IMR-90 (cell line): Measurements from ENCODE around the gene CSH2. TPM values are rescaled to one million over a fixed set of nuclear protein-coding genes. Genes with fewer than 3 reads are reported as not detected.
"Not testable (repeated sequence)": the region's sequence is repeated elsewhere in the genome, so short reads cannot be mapped to it uniquely, and the experiment has no call there.

ENCODE experiments used
- ATAC-seq: fragments of 200-7000 bp; cut with Tn5 transposase; 2 replicates; pipeline ENCODE4 v1.9.1; 2020; ENCODE audit warnings: low read depth, mild to moderate bottlenecking, moderate library complexity
- BruUV-seq: library from RNA; stranded (reverse); fragments of 400-500 nt; replicated peaks from 2 replicates; lab custom pipeline; 2021; lab: Mats Ljungman, UMichigan
- CTCF ChIA-PET: fragments of 300-600 bp; formaldehyde crosslinking; extraction: SDS; loops from one replicate; lab custom pipeline; 2021; ENCODE audit warnings: antibody characterized with exemption; lab: Yijun Ruan, JAX
- POLR2A ChIA-PET: fragments of 300-600 bp; sonication (Branson Sonifier 250); formaldehyde crosslinking; loops from one replicate; lab custom pipeline; 2022; ENCODE audit warnings: antibody characterized with exemption; ENCODE audit not compliant: unreplicated experiment; lab: Charles Lee
- DNase-seq: peaks from one replicate; pipeline ENCODE4 v3.0.0; 2013
- H2AFZ ChIP-seq: replicated peaks from 2 replicates; pipeline ENCODE3; 2013; ENCODE audit warnings: low read length, mild to moderate bottlenecking; ENCODE audit not compliant: poor library complexity
- H2AK5ac ChIP-seq: 2 replicates; pipeline ENCODE4 v1.6.1; 2013; ENCODE audit warnings: low read depth, low read length, inconsistent platforms
- H2AK9ac ChIP-seq: replicated peaks from 2 replicates; pipeline ENCODE3; 2013; ENCODE audit warnings: mild to moderate bottlenecking, low read depth, low read length, moderate library complexity; ENCODE audit not compliant: poor library complexity
- H2BK120ac ChIP-seq: 2 replicates; pipeline ENCODE4 v1.6.1; 2013; ENCODE audit warnings: low read depth, low read length, inconsistent platforms
- H2BK15ac ChIP-seq: 3 replicates; pipeline ENCODE4 v1.6.1; 2013; ENCODE audit warnings: low read depth, low read length, inconsistent platforms
- H2BK20ac ChIP-seq: 2 replicates; pipeline ENCODE4 v1.6.1; 2013; ENCODE audit warnings: low read depth, mild to moderate bottlenecking, inconsistent platforms, low read length, moderate library complexity
- H2BK5ac ChIP-seq: 2 replicates; pipeline ENCODE4 v1.6.1; 2013; ENCODE audit warnings: mild to moderate bottlenecking, low read depth, low read length, inconsistent platforms; ENCODE audit not compliant: poor library complexity, severe bottlenecking
- H3K14ac ChIP-seq: replicated peaks from 2 replicates; pipeline ENCODE4 v1.6.1; 2013; ENCODE audit warnings: low read depth, low read length, inconsistent platforms
- H3K18ac ChIP-seq: 2 replicates; pipeline ENCODE4 v1.6.1; 2013; ENCODE audit warnings: low read depth, low read length, control low read depth
- H3K23ac ChIP-seq: 2 replicates; pipeline ENCODE4 v1.6.1; 2013; ENCODE audit warnings: low read depth, low read length, inconsistent platforms
- H3K27ac ChIP-seq: 2 replicates; pipeline ENCODE4 v1.5.1; 2013; ENCODE audit warnings: mild to moderate bottlenecking, control low read depth, low read length; ENCODE audit not compliant: insufficient read depth
- H3K27me3 ChIP-seq: 2 replicates; pipeline ENCODE4 v1.6.1; 2013; ENCODE audit warnings: low read length; ENCODE audit not compliant: control insufficient read depth, insufficient read depth
- H3K36me3 ChIP-seq: 2 replicates; pipeline ENCODE4 v1.6.1; 2013; ENCODE audit warnings: low read length, mixed read lengths; ENCODE audit not compliant: control insufficient read depth, insufficient read depth
- H3K4ac ChIP-seq: 2 replicates; pipeline ENCODE4 v1.6.1; 2013; ENCODE audit warnings: low read depth, low read length, inconsistent platforms
- H3K4me1 ChIP-seq: 2 replicates; pipeline ENCODE4 v1.6.1; 2013; ENCODE audit warnings: low read length, mixed read lengths; ENCODE audit not compliant: control insufficient read depth, insufficient read depth
- H3K4me2 ChIP-seq: 2 replicates; pipeline ENCODE4 v1.6.1; 2013; ENCODE audit warnings: low read depth, mild to moderate bottlenecking, control low read depth, low read length, moderate library complexity
- H3K4me3 ChIP-seq: 2 replicates; pipeline ENCODE4 v1.5.1; 2013; ENCODE audit warnings: low read depth, mild to moderate bottlenecking, control low read depth, low read length, moderate library complexity; ENCODE audit not compliant: insufficient read depth
- H3K56ac ChIP-seq: 2 replicates; pipeline ENCODE4 v1.6.1; 2013; ENCODE audit warnings: low read length, inconsistent platforms; ENCODE audit not compliant: insufficient read depth; ENCODE audit errors: extremely low read depth
- H3K79me1 ChIP-seq, 2 experiments: 2 replicates each; pipeline ENCODE4 v1.6.1; 2013; ENCODE audit warnings: low read length in 2 of 2, inconsistent platforms in 1 of 2, low read depth in 1 of 2
- H3K9ac ChIP-seq: 2 replicates; pipeline ENCODE4 v1.6.1; 2013; ENCODE audit warnings: low read depth, low read length, control low read depth
- H3K9me1 ChIP-seq: 2 replicates; pipeline ENCODE4 v1.6.1; 2013; ENCODE audit warnings: low read length, inconsistent platforms; ENCODE audit not compliant: insufficient read depth
- H3K9me3 ChIP-seq: 2 replicates; pipeline ENCODE4 v1.6.1; 2013; ENCODE audit warnings: low read length; ENCODE audit not compliant: control insufficient read depth, insufficient read depth
- H4K20me1 ChIP-seq: 2 replicates; pipeline ENCODE4 v1.6.1; 2013; ENCODE audit warnings: low read length, inconsistent platforms; ENCODE audit not compliant: insufficient read depth
- H4K5ac ChIP-seq: 2 replicates; pipeline ENCODE4 v1.6.1; 2013; ENCODE audit warnings: mild to moderate bottlenecking, low read depth, low read length, control low read depth
- H4K8ac ChIP-seq, 2 experiments: 2 replicates each; pipeline ENCODE4 v1.6.1; 2013; ENCODE audit warnings: low read depth in 2 of 2, low read length in 2 of 2, control low read depth in 1 of 2, inconsistent platforms in 1 of 2
- H4K91ac ChIP-seq: 2 replicates; pipeline ENCODE4 v1.6.1; 2013; ENCODE audit warnings: low read depth, low read length, inconsistent platforms; ENCODE audit not compliant: insufficient read depth
- WGBS, 2 experiments: methylation state at CpG; one replicate each; pipeline versions ENCODE4 v1.1.5 to v1.1.7; 2013; ENCODE audit warnings: missing lambda C conversion rate in 2 of 2; ENCODE audit not compliant: insufficient read length in 1 of 2; ENCODE audit errors: extremely low coverage in 2 of 2; 5-methylcytosine and 5-hydroxymethylcytosine counted together
- dilution Hi-C: fragments of 300-500 bp; cut with HindIII; formaldehyde crosslinking; loops from one replicate; pipeline ENCODE4 v1.14.3; 2018; ENCODE audit warnings: low sequenced_read_pairs; ENCODE audit not compliant: unreplicated experiment
- in situ Hi-C: fragments of 300-500 bp; cut with MboI; formaldehyde crosslinking; loops from 3 replicates; pipeline ENCODE4 v1.14.3; 2019; ENCODE audit warnings: low sequenced_read_pairs, inconsistent platforms, mixed read lengths
- intact Hi-C: fragments of 100-400 bp; cut with micrococcal nuclease; formaldehyde crosslinking; loops from 2 replicates; pipeline ENCODE4 v1.10.0; 2022
- polyA plus RNA-seq, 3 experiments: library from polyadenylated mRNA; depleted of rRNA; stranded (reverse); fragments of >200 nt; gene quantifications; 2 replicates each; pipeline ENCODE4 v1.2.3, GENCODE V29; 2012; ENCODE audit warnings: low replicate concordance in 1 of 3
- total RNA-seq: library from RNA; depleted of rRNA; stranded (reverse); fragments of >200 nt; gene quantifications from 2 replicates; pipeline ENCODE4 v1.2.3, GENCODE V29; 2012

The CSH2 gene
- total and polyA plus RNA-seq, 2 of the 4 experiments (the other 2 are of a cell fraction) = not detected

DNA sequence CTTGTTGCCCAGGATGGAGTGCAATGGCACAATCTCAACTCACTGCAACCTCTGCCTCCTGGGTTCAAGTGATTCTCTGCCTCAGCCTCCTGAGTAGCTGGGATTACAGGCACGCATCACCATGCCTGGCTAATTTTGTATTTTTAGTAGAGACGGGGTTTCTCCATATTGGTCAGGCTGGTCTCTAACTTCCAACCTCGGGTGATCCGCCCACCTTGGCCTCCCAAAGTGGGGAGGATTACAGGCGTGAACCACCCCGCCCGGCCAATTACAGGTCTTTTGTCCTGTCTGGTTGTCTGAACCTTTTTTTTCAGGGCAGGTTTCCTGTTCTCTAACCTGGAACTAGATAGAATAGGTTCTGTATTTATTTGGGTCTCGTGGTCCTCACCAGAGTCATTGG lies 17.1 kb downstream of the CSH2 start:
- H4K8ac ChIP-seq, BruUV-seq, H3K79me1 ChIP-seq, H2BK120ac ChIP-seq, H2BK5ac ChIP-seq, H2BK15ac ChIP-seq, H3K4me3 ChIP-seq, H2BK20ac ChIP-seq, H4K91ac ChIP-seq, H3K4ac ChIP-seq, intact Hi-C loops, dilution Hi-C loops, H3K9me1 ChIP-seq, H4K20me1 ChIP-seq, H2AK5ac ChIP-seq, H3K36me3 ChIP-seq, H2AFZ ChIP-seq, H3K27ac ChIP-seq, H3K14ac ChIP-seq, H2AK9ac ChIP-seq, H3K23ac ChIP-seq, H3K9me3 ChIP-seq, H4K5ac ChIP-seq, DNase-seq, H3K18ac ChIP-seq, H3K4me1 ChIP-seq, ATAC-seq, H3K56ac ChIP-seq, in situ Hi-C loops, POLR2A ChIA-PET, H3K9ac ChIP-seq, H3K4me2 ChIP-seq: not testable (repeated sequence)
- no CpG with 5 or more reads among the region's 8 CpGs for WGBS, 2 experiments
- H3K27me3 ChIP-seq = peaks cover 39% of the 10 kb centered on the region
- CTCF ChIA-PET = interaction anchor here (0.6 to 0.7 kb wide), 2 partner anchors 33 to 50 kb away, joined by 3 to 6 read pairs; no protein-coding TSS in a partner anchor
